Omental fat pad (tissue), 4 donors: Measurements from ENCODE around the gene CCDC167. TPM values are rescaled to one million over a fixed set of nuclear protein-coding genes. Genes with fewer than 3 reads are reported as not detected.

Experiments
- ATAC-seq: fragments of 150-250 bp; one replicate; pipeline ENCODE4 v1.9.1; 2016; ENCODE audit warnings: mild to moderate bottlenecking, moderate library complexity; ENCODE audit not compliant: low FRiP score
- DNase-seq: peaks from one replicate; pipeline ENCODE4 v3.0.0-alpha.2; 2019; ENCODE audit warnings: low spot score
- CTCF ChIP-seq, 3 donors: fragments of 450-650 bp; IDR thresholded peaks; one replicate each; pipeline ENCODE4 v1.5.1; 2016 to 2017; ENCODE audit warnings: antibody characterized with exemption in 3 of 3, mild to moderate bottlenecking in 3 of 3, moderate library complexity in 2 of 3
- total RNA-seq, 4 donors: library from RNA; depleted of rRNA; stranded (reverse); fragments of >200 nt; gene quantifications; one replicate each; pipeline ENCODE4 v1.1.0, GENCODE V29; 2016

The CCDC167 gene
- total RNA-seq, 4 donors from 2014 or later: 16.0 to 24.0 (median 20.0) TPM

- DNase-seq: no peak
- TF ChIP-seq CTCF (IDR thresholded peaks at IDR 0.05): no peak
- ATAC-seq: no peak
Observed at GRCh38 chr6:37516920-37517405, 17.3 kb upstream of the CCDC167 start.

GRCh38 chr6:37516076-37516919, 16.6 kb upstream of the CCDC167 start:
- ATAC-seq (no peak), DNase-seq (no peak)
- no peak for TF ChIP-seq CTCF (IDR thresholded peaks at IDR 0.05)

GRCh38 chr6:37515712-37516075, 16.0 kb upstream of the CCDC167 start:
- no peak for ATAC-seq
- no peak for DNase-seq
- TF ChIP-seq CTCF (IDR thresholded peaks at IDR 0.05): no peak

GRCh38 chr6:37514837-37515236, 15.1 kb upstream of the CCDC167 start:
- TF ChIP-seq CTCF (IDR thresholded peaks at IDR 0.05): no peak
- DNase-seq (no peak), ATAC-seq (no peak)

GRCh38 chr6:37514321-37514771, 14.7 kb upstream of the CCDC167 start:
- ATAC-seq (no peak), DNase-seq (no peak)
- TF ChIP-seq CTCF (IDR thresholded peaks at IDR 0.05): no peak

- ATAC-seq (no peak), DNase-seq (no peak)
- no peak for TF ChIP-seq CTCF (IDR thresholded peaks at IDR 0.05)
Observed at GRCh38 chr6:37513576-37513975, 13.9 kb upstream of the CCDC167 start.

GRCh38 chr6:37513155-37513554, 13.5 kb upstream of the CCDC167 start:
- TF ChIP-seq CTCF (IDR thresholded peaks at IDR 0.05): no peak
- DNase-seq: no peak
- ATAC-seq: no peak
